HG03342 (cell line): ENCODE measurements around the gene MKI67.

ENCODE experiments used
- ATAC-seq: cut with Tn5 transposase; IDR thresholded peaks from one replicate; pipeline ENCODE4 v1.9.1; 2021; ENCODE audit warnings: mild to moderate bottlenecking, moderate library complexity; ENCODE audit not compliant: unreplicated experiment

MKI67 gene

DNA sequence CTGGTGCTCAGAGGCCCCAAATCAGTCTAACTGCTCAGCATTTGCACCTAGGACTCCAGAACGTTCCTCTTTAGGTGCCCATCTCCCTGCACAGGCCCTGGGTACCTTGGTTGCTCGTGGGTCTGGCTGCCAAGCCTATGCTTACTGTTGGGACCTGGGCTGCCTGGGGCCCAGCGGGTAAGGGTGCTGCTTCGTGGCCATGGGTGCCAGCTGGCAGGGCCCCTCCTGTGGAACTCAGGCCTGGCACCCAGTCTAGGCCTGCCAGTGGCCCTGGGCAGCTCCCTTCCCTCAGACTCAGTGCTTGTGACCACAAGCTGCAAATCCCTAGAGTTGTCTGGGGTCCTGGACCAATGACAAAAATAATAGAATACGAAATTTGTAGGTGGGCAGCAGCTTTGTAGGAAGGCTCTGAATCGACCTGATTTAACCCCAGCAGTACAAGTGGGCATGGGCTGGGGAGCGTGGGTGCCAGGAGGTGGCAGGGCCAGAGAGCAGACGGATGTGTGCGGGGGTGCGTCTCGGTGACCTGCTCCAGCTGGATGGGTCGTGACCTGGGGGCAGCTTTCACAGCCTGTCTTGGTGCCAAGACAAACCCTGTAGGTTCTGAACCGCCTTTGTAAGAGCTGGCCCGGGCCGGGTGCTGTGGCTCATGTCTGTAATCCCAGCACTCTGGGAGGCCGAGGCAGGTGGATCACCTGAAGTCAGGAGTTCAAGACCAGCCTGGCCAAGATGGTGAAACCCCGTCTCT lies 69.7 kb downstream of the MKI67 start:
- ATAC-seq, result no peak

DNA sequence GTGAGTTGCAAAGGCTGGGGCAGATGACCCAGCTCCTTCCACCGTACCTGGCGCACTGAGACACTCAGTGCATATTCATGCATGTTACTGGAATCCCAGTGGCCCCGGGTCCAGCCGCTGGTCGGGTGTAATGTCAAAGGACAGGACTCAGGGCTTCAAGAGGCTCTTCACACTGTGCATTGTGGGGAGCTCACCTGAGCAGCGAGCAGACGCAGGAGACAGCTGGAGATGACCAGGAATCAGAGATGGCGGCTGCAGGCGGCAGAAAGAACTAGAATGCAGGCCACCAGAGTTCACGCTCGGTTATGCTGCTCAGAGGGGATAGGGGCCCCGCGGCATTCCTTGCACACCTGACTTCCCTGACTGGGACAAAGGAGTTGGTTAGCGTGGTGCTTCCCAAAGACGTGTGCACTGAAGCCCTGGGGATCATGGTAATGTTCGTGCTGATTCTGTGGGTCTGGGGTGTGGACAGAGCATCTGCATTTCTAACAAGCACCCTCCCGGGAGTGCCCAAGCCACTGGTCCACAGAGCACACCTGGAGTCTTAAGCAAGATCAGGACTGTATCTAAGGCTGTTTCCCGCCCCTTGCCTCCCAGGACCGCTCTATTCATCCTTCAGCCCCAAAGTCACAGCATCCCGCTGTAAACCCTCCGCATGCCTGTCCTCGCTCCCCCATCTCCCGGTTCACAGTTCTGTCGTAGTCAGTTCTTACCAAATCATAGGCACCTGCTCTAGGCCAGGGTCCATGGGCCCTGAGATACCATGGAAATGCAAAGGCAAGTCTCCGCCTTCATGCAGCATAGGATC lies 71.0 kb downstream of the MKI67 start:
- no peak for ATAC-seq

DNA sequence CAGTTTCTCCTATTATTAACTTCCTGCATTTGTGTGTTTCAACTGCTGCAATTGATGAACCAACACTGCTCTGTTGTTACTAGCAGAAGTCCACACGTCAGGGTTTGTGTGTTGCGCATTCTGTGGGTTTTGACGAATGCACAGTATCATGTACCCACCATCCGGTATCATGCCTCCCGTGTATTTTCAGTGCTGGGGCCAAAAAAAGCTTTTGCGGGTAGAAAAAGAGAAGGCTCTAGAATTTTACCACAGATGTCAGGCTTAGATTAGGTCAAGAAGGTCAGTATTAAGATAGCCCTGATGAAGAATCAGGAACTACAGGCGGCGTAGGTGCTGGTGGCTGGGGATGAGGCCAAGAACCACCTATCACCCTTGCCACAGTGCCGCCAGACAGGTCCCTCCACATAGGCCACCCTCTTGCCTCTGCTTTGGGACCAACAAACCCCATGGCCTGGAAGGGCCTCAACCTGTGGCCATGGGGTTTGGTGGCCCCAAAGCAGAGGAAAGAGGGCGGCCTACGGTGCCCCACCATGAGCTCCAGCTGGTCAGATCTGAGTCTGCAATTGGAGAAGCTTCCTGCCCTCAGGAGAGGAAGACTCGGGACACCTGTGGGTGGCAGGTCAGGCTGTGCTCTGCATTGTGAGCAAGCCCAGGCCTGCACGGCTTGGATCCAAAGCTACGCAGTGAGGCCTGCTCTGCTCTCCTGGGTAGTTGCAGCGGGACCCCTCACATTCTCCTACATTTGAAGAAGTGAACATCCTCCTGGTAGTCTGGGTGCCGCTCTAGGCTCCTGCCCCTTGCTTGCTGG lies 71.9 kb downstream of the MKI67 start:
- no peak for ATAC-seq

DNA sequence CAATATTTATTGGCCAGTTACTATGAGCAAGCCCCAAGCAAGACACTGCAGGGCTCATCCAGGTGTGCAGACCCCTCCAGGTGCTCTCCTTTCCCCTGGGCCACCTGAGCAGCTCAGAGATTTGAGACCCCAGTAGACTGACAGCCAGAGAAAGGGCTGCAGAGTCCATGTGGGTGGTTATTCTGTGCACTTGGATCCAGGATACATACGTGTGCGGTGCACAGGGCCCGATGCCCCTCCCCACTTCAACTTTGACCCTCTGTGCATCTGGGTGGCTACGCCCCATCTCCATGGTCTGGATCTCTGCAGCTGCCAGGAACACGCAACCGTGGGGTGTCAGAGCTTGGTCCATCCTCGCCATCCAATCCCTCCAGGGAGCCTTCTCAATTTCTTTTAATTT lies 72.9 kb downstream of the MKI67 start:
- no peak for ATAC-seq

DNA sequence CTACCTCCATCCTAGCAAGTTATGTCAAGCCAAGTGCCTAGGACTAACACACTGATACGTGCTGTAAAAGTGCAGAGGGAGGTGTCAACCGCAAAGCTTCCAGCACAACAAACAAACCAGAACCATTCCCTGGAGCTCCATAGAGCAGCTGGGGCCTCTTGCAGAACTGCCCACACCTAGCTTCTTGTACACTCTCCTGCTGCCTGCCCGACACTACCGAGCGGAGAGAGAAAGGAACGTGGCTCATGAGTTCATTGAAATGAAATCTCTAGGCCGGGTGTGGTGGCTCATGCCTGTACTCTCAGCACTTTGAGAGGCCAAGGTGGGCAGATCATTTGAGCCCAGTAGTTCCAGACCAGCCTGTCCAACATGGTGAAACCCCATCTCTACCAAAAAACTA lies 73.5 kb downstream of the MKI67 start:
- ATAC-seq, result no peak

DNA sequence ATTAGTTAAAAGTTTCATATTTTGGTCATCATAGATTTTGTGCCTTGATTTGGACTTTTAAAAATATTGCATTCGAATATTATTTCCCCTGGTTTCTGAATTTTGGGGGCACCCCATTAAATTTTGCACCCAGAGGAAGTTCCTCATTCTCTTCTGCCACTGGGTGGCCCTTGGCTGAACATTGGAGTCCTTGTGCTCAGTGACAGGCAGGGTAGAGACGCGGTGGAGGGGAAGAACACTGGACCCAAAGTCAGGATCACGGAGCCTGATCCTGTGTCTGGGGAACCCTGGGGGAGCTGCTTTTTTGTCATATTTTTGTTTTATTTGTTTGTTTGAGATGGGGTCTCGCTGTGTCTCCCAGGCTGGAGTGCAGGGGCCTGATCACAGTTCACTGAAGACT lies 74.7 kb downstream of the MKI67 start:
- no peak for ATAC-seq

DNA sequence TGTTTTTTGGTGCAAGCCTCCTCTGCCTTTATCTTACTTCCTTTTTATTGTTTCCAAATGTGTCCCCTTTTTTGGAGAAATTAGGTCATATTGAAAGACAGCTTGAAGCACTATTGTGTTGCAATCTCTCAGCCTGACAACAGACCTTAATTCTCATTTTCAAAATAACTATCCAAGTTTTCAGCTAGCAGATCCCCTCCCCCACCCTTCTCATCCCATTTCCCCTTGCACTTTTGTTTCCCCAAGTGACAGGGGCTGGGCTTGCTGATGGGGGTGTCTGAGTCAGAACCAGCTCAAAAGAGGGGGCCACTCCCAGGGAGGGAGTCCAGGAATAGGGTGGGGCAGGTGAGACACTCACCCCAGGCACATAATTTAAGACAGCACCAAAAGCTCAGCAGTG lies 75.3 kb downstream of the MKI67 start:
- no peak for ATAC-seq

DNA sequence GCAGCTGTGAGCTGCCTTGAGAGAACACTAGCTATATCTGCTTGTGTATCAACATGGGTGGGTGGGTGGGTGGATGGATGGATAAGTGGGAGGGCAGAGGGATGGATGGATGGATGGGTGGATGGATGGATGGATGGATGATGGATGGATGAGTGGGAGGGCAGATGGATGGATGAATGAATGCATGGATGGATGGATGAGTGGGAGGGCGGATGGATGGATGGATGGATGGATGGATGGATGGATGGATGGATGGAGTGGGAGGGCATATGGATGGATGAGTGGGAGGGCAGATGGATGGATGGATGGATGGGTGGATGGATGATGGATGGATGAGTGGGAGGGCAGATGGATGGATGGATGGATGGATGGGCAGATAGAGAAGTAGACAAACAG lies 76.1 kb downstream of the MKI67 start:
- no peak for ATAC-seq

DNA sequence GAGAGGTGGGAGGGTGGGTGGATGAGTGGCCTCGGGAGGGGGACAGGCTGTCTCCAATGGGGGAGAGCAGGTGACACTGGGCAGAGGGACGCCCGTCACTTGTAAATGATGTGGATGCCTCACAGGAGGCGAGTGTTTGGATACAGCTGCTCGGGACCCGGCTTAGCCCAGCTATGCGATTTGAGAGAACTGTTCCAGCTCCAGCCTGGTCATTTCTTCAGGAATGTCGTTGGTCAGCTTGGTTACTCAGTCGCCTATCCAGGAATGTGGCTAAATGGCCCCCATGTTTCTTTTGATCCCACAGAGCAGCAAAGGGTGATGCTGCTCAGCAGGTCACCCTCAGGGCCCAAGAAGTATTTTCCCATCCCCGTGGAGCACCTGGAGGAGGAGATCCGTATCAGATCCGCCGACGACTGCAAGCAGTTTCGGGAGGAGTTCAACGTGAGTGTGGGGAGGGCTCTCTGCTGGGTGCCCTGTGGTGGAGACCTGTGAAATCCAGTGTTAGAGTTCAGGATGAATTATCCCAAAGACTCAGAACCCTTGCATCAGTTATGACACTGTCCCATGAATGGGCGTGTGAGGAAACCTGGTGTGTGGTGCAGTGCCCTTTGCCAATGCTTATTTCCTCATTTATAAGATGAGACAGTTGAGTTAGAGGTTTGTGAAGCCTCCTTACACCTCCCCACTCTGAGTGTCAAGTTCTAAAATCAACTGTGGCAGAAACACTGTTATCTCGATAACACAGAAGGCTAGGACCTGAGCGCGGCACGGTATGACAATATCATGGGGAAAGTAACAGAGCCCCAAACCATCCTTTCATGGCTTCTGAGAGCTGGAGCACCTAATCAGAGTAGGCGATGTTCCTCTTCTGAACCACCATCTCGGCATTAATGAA lies 76.8 kb downstream of the MKI67 start:
- ATAC-seq, result no peak

DNA sequence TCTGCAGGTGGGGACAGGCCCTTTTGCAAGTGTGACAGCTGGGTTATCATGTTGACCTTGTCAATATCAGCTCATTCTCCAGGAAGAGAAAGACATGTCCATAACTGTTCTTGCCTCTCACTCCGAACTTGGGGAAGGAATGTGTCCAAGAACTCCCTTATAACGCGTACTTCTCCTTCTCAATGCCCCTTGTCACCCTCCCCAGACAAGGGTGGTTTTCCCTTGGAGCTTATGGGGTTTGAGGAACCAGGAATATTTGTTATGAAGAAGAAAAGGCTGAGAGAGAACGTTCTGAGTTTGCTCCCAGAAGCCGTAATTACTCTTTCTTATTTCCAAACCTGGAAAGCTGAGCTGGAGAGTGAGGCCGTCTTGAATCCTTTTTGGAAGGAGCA lies 77.4 kb downstream of the MKI67 start:
- no peak for ATAC-seq

DNA sequence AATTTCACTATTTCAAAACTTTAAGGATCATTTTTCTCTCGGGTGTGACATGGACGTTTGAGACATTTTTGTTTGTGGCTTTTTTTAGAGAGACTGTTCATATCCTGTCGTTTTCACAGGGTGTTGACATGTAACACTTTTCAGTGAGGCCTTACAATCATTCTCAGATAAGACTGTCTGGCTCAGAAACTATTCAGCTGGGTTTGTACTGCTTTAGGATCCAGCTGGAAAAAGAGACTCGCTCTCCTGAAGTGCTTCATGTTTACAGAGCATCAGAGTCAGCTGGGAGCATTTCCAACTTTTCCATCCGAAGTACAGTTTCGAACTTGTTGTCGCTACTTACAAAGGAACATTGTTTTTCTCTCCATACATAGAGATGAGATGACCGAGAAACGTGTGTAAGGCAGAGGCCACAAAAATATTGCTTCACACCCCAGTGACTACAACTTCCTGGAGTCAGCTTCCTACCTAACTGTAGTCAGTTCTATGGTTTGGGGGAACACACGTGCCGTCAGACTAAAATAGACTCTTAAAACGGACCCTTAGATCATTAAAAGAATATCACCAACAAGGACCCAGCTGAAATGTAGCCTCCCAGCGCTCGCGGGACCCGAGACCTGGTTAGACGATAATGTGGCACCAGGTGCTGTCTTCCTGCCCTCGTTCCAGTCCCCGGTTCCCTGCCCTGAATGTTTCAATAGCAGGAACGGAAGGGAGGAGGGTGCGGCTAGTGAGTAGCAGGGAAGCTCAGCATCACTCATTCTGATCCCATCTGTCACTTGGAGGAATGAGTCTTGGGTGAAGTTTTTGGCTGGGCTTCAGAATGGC lies 78.0 kb downstream of the MKI67 start:
- ATAC-seq, result peak; percentile 30

DNA sequence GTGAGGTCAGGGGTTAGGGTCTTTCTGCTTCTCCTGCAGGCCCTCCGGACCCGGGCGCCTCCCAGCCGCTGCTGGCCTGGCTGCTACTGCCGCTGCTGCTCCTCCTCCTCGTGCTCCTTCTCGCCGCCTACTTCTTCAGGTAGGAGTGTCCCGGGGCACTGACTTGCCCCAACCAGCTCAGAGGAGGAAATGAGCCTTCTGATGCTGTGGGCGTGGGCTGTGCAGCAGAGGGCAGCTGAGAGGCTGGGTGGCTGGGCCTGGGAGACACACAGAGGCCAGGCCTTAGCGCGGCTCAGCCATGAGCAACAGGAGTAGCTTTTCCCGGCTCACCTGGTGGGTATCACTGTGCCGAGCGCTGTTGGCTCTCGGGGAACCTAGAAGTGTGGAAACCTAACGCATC lies 78.9 kb downstream of the MKI67 start:
- peak; percentile 97 for ATAC-seq

DNA sequence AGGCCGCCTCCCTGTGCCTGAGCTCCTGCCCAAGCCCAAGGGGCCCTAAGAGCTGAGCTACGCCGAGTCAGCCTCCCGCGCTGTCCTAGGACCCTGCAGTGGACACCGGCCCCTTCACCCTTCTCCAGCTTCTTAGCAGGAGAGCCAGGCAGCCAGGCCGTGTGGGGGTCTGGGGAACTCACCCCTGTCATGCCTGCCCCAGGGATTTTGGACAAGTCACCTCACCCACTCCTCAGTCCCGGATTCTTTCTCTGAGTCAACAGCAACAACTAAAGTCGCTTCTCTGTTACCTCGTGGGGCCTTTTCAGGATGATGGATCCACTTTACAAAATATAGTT lies 79.3 kb downstream of the MKI67 start:
- ATAC-seq, result no peak
